ENCODE measurements around the gene TCAF1.
"Not testable (repeated sequence)": the region's sequence is repeated elsewhere in the genome, so short reads cannot be mapped to it uniquely, and the experiment has no call there.

TCAF1 gene

DNA sequence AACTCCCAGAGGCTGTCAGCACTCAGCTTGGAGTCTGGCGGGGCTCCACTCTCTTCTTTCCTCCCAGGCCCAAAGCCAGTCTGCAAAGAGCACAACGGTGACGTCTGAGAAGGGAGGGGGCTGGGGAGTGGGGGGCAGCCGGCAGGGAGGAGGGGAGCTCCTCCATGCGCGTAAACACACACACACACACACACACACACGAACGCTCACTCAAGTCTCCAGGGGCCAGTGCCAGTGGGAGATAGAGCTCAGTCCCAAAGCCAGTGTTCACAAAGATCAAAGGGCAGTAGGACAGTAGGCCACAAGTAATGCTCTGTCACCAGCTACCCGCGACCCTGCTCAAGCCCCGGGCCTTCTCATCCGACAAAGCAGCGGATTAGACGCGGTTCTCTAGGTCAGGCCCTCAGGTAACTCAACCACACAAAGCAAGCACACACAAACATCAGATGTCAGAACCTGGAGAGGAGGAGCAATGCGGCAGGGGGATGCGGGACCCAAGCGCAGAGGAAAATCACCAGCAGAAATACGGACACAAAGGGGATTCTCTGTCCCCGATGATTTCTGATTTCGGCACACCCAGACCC is 19.9 kb downstream of the TCAF1 start:
- DNase-seq = no peak
- in situ Hi-C loops (cut with HindIII; ENCODE audit: low pct_ligation_motif_present, low pct_unique_long_range_greater_than_20kb, low sequenced_read_pairs) = no loop called here

DNA sequence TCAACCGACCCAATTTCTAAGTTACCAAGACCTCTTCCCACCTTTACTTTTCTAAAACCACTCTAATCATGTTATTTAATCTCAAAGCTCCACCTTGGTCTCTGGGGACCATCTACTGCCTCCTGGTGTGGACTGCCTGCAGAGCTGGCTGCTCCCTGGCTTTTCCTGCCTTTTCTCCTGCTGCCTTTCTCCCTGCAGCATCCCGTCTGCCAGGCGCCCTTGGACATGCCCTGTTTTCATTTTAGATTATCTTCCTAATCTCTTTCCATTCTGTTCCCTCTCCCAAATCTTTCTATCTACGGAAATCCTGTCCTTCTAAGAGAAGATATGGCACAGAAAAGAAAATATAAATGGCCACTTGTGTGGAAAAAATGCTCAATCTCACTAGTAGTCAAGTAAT is 23.1 kb downstream of the TCAF1 start:
- in situ Hi-C loops (cut with HindIII; ENCODE audit: low pct_ligation_motif_present, low pct_unique_long_range_greater_than_20kb, low sequenced_read_pairs) = no loop called here

DNA sequence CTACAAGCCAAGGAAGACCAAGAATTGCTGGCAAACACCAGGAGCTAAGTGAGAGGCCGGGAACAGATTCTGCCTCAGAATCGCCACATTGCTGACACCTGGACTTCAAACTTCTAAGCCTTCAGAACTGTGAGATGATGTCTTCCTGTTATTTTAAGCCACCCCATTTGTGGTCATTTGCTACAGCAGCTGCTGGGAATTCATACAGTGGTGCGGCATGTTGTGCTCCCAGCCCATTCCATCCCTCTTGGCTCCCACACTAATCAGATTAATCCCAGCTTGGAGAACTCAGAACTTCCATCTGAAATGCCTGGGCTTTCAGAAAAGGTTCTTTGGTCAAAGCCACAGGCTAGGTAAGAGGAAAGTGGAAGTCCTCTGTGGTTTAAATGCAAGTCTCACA is 24.9 kb downstream of the TCAF1 start:
- no peak for DNase-seq
- in situ Hi-C loops (cut with HindIII; ENCODE audit: low pct_ligation_motif_present, low pct_unique_long_range_greater_than_20kb, low sequenced_read_pairs) = no loop called here

More for the DNA sequence above, 23.1 kb downstream of the TCAF1 start:
- no peak for DNase-seq

DNA sequence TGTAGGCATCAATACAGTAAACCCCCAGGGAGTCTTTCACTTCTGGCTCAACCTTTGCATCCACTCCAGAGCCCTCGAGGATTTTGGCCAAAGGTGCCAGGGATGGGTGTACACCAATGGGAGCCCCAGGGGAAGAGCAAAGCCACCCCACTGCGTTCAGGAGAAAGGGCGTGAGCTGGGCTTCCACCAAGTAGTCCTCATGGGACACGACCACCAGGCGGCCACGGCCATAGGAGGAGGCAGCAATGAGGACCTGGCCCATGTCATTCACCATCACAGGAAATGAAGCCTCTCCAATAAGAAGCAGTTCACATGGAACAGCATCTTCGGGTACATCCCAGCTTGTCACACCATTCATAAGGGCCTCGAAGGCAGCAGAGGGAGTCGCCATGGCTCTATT is 25.8 kb downstream of the TCAF1 start:
- DNase-seq = no peak
- in situ Hi-C loops (cut with HindIII; ENCODE audit: low pct_ligation_motif_present, low pct_unique_long_range_greater_than_20kb, low sequenced_read_pairs) = no loop called here

DNA sequence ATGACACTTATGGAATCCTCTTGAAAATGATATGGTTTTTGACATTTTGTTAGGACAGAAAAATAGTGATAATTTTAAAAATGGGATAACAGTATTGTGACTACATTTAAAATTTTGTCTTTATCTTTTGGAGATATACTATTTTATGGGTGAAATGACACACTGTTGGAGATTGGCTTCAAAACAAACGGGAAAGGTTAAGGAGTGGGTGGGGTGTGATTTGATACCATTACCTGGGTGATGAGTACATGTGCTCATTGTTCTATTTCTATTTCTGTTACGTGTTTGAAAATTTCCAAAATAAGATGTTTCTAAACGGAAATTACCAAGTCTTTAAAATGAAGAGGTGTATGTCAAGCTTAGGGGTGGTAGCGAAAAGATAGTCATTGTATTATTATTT is 28.7 kb downstream of the TCAF1 start:
- in situ Hi-C loops (cut with HindIII; ENCODE audit: low pct_ligation_motif_present, low pct_unique_long_range_greater_than_20kb, low sequenced_read_pairs); DNase-seq: not testable (repeated sequence)

DNA sequence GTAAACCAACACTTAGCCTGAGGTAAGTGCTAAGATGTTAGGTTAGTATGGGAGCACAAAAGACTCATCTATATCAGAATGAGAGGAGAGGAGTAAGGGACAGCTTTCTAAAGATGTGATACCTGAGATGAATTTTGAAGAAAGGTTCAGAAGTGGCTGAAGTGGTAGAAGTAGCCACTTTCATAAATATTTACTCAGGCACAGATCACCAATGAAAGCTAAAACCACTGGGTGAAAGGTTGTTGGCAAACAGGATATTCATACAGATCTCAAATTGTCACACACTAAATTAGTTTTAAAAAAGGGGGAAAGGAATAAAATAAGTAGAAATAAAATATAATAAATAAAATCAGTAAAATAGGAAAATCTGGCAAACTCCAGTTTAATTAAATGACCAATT is 30.4 kb downstream of the TCAF1 start:
- DNase-seq; in situ Hi-C loops (cut with HindIII; ENCODE audit: low pct_ligation_motif_present, low pct_unique_long_range_greater_than_20kb, low sequenced_read_pairs): not testable (repeated sequence)

DNA sequence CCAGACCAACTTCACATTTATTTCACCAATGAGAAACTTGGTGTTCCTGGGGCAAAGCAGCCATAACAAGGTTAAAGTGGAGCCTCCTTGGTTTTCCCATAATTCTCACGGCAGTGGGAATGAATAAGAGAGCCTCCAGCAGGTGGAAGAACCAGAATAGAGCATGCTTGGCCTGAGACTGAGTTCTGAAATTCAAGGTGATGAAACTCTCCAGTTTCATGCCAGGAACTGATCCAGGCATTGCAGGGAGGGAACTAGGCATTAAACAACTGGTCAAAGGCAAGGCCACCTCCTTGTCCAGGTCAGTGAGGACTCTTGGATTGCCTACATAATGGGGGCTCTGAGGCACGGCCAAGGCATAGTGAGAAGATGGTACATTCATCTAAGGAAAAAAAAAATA is 44.0 kb downstream of the TCAF1 start:
- in situ Hi-C loops (cut with HindIII; ENCODE audit: low pct_ligation_motif_present, low pct_unique_long_range_greater_than_20kb, low sequenced_read_pairs); DNase-seq: not testable (repeated sequence)

DNA sequence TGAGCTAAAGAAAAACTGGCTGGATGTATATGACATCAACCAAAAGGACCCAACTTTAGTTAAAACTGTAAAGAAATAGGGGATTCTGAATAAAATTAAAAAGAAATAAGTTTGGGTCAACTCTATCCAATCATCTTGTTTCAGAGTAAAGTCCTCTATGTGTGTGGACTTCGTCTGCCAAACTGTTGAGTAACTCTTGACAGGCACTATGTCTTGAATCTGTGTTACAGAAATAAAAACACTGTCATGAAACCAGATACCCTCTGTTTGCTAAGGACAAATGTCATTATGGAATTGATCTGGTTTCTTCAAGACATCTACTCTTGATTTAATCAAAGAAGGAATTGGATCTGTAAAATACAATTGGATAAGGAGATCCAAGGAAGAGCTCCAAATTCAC is 46.5 kb downstream of the TCAF1 start:
- in situ Hi-C loops (cut with HindIII; ENCODE audit: low pct_ligation_motif_present, low pct_unique_long_range_greater_than_20kb, low sequenced_read_pairs) = not testable (repeated sequence)

DNA sequence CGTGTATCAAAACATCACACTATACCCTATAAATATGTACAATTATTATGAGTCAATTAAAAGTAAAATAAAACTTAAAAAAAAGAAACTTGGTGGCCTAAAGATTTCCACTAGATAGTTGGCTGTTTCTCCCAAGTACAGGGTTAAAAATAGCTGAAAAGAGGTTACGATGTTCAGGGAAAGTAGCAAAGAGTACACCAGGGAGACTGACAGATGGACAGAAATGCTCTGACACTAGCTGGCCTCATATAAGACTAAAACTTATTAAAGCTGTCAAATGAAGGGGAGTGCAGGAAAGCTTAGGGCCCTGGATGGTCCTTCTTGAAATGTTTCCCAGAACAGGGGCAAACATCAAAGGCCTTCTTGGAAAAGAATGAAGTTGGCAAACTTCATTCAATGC is 51.3 kb downstream of the TCAF1 start:
- no peak for DNase-seq

More for the DNA sequence above, 46.5 kb downstream of the TCAF1 start:
- DNase-seq = not testable (repeated sequence)

DNA sequence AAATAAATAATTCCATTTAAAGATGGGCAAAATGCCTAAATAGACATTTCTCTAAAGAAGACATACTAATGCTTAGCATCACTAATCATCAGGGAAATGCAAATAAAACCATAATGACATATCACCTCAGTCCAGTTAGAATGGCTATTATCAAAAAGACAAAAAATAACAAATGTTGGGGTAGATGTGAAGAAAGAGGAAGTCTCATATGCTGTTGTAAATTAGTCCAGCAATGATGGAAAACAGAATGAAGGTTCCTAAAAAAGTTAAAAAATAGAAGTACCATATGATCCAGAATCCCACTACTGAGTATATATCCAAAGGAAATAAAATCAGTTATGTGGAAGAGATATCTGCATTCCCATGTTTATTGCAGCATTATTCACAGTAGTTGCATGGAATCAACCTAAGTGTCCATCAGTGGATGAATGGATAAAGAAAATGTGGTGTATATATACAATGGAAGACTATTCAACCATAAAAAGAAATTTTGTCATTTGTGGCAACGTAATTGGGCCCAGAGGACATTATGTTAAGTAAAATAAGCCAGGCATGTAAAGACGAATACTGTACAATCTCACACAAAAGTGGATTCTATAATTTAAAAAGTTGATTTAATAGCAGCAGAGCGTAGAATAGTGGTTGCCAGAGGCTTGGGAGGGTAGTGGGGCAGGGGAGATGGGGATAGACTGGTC is 52.0 kb downstream of the TCAF1 start:
- in situ Hi-C loops (cut with HindIII; ENCODE audit: low pct_ligation_motif_present, low pct_unique_long_range_greater_than_20kb, low sequenced_read_pairs) = no loop called here
- DNase-seq = no peak

More for the DNA sequence above, 51.3 kb downstream of the TCAF1 start:
- in situ Hi-C loops (cut with HindIII; ENCODE audit: low pct_ligation_motif_present, low pct_unique_long_range_greater_than_20kb, low sequenced_read_pairs) = no loop called here

DNA sequence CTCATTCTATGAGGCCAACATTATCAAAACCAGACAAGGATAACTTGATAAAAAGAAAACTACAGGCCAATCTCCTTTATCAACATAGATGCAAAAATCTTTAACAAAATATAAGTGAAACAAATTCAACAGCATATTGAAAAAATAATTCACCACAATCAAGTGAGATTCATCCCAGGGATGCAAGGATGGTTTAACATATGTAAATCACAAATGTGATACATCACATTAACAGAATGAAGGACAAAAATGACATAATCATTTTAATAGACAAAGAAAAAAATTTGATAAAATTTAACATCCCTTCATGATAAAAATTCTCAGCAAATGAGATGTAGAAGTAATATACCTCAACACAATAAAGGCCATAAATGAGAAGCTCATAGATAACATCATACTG is 53.8 kb downstream of the TCAF1 start:
- DNase-seq = no peak
- in situ Hi-C loops (cut with HindIII; ENCODE audit: low pct_ligation_motif_present, low pct_unique_long_range_greater_than_20kb, low sequenced_read_pairs) = no loop called here

DNA sequence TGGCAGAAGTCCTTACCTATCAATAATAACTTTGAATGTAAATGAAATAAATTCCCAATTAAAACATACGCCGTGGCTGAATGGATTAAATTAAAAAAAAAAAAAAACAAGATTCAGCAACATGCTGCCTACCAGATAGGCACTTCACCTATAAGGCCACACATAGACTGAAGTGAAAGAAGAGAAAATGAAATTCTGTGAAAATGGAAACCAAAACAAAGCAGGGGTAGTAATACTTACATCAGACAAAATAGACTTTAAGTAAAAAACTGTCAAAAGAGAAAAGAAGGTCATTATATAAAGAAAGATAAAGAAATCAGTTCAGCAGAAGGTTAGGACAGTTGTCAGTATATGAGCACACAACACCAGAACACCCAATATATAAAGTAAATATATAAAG is 55.3 kb downstream of the TCAF1 start:
- DNase-seq = no peak
- in situ Hi-C loops (cut with HindIII; ENCODE audit: low pct_ligation_motif_present, low pct_unique_long_range_greater_than_20kb, low sequenced_read_pairs) = no loop called here

DNA sequence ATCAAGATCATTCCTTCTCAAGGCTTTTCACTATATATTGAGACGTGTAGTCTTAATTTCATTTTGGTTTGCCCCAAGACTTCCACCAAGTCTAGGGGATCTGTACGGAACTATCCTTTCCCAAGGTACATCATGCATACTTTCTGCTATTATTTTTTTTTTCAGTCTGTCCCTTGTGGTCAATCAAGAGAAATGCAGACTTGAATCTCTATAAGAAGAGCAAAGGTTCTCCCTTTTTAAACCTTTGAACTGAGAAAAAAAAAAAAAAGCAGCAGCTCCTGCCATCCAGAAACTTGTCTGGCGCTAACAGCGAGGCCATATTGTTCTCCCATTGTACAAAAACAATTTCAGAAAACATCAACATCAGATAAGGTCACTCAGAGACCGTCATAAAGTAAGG is 60.3 kb downstream of the TCAF1 start:
- DNase-seq; in situ Hi-C loops (cut with HindIII; ENCODE audit: low pct_ligation_motif_present, low pct_unique_long_range_greater_than_20kb, low sequenced_read_pairs): not testable (repeated sequence)

DNA sequence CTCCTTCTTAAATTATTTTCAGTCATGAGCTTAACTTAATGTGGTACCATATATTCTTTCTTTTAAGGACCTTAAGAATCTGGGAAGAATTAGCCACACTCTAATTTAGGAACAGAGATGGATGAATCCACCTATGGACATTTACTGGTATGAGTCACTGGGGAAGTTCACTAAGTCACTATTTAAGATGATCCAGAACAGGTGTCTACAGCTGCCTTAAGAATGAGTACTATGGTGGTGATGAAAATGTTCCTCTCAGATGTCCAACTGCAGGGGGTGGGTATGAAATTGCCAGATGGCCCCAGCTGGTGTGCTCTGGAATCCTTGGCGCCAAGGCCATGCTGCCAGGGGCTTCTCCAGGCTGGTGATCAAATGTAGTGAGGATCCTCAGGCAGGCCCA is 61.9 kb downstream of the TCAF1 start:
- in situ Hi-C loops (cut with HindIII; ENCODE audit: low pct_ligation_motif_present, low pct_unique_long_range_greater_than_20kb, low sequenced_read_pairs); DNase-seq: not testable (repeated sequence)

DNA sequence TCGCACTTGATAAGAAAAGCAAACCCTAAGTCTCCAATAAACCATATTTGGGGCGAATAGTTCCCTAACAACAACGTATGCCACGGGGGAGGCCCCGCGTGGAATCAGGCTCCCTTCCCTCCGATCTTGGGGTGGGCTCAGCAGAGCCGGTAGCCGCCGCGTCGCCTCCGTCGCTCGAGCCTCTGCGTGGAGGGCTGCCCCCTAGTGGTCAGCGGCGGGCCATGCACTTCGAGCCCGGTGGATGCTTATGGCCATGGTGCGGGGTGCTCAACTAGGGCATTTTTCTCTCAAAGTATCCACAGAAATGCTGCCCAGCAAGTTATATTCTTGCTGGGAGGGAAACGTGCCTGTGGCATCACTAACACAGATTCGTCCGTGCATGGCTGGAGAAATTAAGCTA is 64.8 kb downstream of the TCAF1 start:
- DNase-seq; in situ Hi-C loops (cut with HindIII; ENCODE audit: low pct_ligation_motif_present, low pct_unique_long_range_greater_than_20kb, low sequenced_read_pairs): not testable (repeated sequence)

DNA sequence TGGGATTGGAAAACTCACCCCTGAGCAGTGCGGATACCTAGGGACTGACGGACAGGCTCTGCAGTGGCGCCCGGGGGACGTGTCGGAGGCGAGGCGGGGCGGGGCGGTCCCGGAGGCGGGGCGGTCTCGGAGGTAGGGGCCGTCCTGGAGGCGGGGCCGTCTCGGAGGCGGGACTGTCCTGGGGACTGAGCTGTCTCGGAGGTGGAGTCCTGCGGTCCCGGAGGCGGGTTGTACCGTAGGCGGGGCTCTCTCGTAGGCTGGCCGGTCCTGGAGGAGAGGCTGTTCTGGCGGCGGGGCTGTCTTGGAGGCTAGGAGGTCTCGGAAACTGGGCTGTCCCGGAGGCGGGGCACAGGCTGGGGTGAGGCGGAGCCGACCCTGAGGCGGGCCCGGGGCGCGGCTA is 65.4 kb downstream of the TCAF1 start:
- in situ Hi-C loops (cut with HindIII; ENCODE audit: low pct_ligation_motif_present, low pct_unique_long_range_greater_than_20kb, low sequenced_read_pairs); DNase-seq: not testable (repeated sequence)

DNA sequence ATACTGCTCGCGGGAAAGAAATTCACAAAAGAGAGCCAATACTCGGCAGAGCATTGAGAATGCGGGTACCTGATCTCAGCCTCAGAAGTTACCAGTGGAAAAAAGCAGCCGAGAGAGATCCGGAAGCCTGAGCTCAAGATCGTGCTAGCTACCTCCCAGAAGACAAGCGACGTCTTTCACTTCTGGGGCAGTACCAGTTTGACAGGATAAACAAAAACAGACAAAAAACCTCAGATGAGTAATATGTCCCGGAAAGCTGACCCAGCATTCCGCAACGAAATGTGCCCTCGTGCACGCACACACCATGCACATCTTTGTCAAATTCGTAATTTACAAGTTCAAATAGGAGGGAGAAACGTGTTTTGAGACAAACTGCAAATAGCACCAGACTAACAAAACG is 65.9 kb downstream of the TCAF1 start:
- in situ Hi-C loops (cut with HindIII; ENCODE audit: low pct_ligation_motif_present, low pct_unique_long_range_greater_than_20kb, low sequenced_read_pairs); DNase-seq: not testable (repeated sequence)

DNA sequence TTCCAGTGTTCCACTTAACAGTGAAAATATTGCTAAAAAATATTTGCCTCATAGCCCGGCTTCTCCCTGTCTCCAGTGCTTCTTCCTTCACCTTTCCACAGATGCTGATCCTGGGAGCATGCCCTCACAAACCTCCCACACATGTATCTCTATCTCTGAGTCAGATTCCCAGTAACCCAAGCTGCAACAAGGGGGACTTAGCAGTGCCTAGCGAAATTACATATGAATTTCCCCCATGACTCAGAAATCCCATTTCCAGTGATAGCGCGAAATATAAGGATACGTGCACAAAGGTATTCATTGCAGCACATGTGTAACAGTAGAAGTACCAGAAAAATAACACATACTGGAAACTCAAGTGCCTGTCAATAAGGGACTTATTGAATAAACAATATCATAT is 75.4 kb downstream of the TCAF1 start:
- in situ Hi-C loops (cut with HindIII; ENCODE audit: low pct_ligation_motif_present, low pct_unique_long_range_greater_than_20kb, low sequenced_read_pairs); DNase-seq: not testable (repeated sequence)

DNA sequence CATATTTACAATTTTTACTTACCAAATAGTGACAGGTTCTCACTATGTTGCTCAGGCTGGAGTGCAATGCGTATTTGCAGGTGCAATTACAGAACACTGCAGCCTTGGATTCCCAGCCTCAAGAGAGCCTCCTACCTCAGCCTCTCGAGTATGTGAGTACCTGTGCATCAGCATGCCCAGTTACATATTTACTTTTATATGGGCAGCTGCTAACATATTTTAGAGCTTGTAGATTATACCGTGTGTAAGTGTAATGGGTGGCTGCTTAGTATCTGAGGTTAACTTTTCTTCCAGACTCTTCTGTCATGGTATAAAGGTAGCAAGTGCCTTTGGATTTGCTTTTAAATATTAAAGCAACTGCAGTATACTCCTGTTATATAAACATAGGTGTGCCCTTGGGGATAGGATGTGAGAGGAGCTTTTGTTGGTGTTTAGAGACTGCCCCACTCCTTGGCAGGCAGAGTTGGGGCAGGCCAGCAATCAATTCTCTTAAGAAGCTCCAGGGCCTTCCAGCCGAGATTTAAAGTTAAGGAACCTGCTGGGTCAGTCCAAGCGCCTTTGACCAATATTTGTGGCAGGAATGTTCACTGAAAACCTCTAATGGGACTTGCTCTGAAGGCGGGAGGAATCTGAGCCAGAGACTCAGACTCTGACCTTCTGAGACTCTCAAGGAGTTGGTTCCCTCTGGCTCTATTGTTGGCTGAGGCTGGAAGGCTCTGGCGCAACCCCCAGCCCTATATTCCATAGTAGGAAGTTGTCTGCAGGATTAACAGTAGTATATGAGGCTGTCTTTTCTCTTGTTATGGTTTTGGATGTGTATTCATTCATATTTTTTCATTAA is 77.5 kb downstream of the TCAF1 start:
- DNase-seq; in situ Hi-C loops (cut with HindIII; ENCODE audit: low pct_ligation_motif_present, low pct_unique_long_range_greater_than_20kb, low sequenced_read_pairs): not testable (repeated sequence)
